Measurements from ENCODE around the gene DRAM1. TPM values are rescaled to one million over a fixed set of nuclear protein-coding genes. Genes with fewer than 3 reads are reported as not detected.
A peak's percentile ranks its signal among the peaks of the same experiment; 100 is the strongest.

The DRAM1 gene
- total and polyA plus RNA-seq, 9 of the 15 experiments (the other 6 are each of a cell fraction or from before 2014, with no cell fraction given) = 1.4 to 4.3 (median 2.7) TPM

DNA sequence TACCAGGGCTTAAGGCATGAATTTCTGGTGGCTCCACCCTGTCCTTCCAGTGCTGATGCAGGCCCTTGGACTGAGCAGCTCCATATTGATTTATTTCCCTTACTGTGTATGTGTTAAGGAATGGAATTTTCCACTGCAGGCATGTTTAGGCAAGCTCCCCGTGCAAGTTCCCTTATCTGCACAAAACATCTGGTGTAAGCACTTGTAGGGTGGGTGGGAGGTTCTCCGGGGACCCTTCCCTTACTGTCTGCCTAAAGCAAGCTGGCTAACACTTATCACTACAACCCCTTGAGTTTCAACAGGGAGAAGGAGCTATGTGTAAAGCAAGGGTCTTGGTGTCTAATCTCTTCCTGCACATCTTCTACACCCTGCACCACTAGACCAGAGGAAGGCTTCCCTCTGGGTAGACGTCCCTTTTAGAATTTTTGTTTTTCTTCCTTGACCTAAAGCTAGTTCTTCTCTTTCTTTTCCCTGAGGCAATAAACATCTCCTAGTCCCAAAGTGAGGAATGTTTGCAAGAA is 22.0 kb upstream of the DRAM1 start (continued):
- TF ChIP-seq EZH2 (IDR thresholded peaks at IDR 0.05; ENCODE audit: borderline replicate concordance, low read depth, low read length) (no peak), ZNF232 (CRISPR knock-in tag; IDR thresholded peaks at IDR 0.05) (no peak), PCBP2 (IDR thresholded peaks at IDR 0.05; ENCODE audit: low read depth, low read length, poor library complexity, severe bottlenecking) (no peak), ZNF282 (CRISPR knock-in tag; IDR thresholded peaks at IDR 0.05) (no peak), RFX5 (IDR thresholded peaks at IDR 0.05; ENCODE audit: low read depth, low read length) (no peak), TRIM24 (IDR thresholded peaks at IDR 0.05) (peak; percentile 37 to 74; a peak in 3 of 4 replicates), RB1 (IDR thresholded peaks at IDR 0.05; ENCODE audit: low read depth) (no peak), CHD2 (IDR thresholded peaks at IDR 0.05; ENCODE audit: low read depth, low read length) (no peak), KLF1 (tag; IDR thresholded peaks at IDR 0.05) (no peak), MBD2 (IDR thresholded peaks at IDR 0.05; ENCODE audit: borderline replicate concordance, low read depth) (no peak), ZC3H4 (CRISPR knock-in tag; IDR thresholded peaks at IDR 0.05; ENCODE audit: borderline replicate concordance) (no peak), BCL6 (CRISPR knock-in tag; IDR thresholded peaks at IDR 0.05) (no peak), TAL1 (IDR thresholded peaks at IDR 0.05) (peak; percentile 89), RBM34 (IDR thresholded peaks at IDR 0.05; ENCODE audit: borderline replicate concordance, insufficient read depth, low read length) (no peak), BCOR (IDR thresholded peaks at IDR 0.05) (0 out of 2 replicates have a peak, but pooled peaks have one; percentile 22), BDP1 (IDR thresholded peaks at IDR 0.05; ENCODE audit: insufficient read depth, insufficient read length) (no peak), ZNF764 (CRISPR knock-in tag; IDR thresholded peaks at IDR 0.05; ENCODE audit: low read depth) (no peak), FIP1L1 (IDR thresholded peaks at IDR 0.05; ENCODE audit: low read depth, low read length, poor library complexity, severe bottlenecking) (no peak)
- TF ChIP-seq, protein P1, sequence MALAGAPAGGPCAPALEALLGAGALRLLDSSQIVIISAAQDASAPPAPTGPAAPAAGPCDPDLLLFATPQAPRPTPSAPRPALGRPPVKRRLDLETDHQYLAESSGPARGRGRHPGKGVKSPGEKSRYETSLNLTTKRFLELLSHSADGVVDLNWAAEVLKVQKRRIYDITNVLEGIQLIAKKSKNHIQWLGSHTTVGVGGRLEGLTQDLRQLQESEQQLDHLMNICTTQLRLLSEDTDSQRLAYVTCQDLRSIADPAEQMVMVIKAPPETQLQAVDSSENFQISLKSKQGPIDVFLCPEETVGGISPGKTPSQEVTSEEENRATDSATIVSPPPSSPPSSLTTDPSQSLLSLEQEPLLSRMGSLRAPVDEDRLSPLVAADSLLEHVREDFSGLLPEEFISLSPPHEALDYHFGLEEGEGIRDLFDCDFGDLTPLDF (CRISPR knock-in tag; IDR thresholded peaks at IDR 0.05) = no peak
- TF ChIP-seq, protein P2, sequence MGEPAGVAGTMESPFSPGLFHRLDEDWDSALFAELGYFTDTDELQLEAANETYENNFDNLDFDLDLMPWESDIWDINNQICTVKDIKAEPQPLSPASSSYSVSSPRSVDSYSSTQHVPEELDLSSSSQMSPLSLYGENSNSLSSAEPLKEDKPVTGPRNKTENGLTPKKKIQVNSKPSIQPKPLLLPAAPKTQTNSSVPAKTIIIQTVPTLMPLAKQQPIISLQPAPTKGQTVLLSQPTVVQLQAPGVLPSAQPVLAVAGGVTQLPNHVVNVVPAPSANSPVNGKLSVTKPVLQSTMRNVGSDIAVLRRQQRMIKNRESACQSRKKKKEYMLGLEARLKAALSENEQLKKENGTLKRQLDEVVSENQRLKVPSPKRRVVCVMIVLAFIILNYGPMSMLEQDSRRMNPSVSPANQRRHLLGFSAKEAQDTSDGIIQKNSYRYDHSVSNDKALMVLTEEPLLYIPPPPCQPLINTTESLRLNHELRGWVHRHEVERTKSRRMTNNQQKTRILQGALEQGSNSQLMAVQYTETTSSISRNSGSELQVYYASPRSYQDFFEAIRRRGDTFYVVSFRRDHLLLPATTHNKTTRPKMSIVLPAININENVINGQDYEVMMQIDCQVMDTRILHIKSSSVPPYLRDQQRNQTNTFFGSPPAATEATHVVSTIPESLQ (CRISPR knock-in tag; IDR thresholded peaks at IDR 0.05) = no peak
- TF ChIP-seq, protein P3, sequence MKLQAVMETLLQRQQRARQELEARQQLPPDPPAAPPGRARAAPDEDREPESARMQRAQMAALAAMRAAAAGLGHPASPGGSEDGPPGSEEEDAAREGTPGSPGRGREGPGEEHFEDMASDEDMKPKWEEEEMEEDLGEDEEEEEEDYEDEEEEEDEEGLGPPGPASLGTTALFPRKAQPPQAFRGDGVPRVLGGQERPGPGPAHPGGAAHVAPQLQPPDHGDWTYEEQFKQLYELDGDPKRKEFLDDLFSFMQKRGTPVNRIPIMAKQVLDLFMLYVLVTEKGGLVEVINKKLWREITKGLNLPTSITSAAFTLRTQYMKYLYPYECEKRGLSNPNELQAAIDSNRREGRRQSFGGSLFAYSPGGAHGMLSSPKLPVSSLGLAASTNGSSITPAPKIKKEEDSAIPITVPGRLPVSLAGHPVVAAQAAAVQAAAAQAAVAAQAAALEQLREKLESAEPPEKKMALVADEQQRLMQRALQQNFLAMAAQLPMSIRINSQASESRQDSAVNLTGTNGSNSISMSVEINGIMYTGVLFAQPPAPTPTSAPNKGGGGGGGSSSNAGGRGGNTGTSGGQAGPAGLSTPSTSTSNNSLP (IDR thresholded peaks at IDR 0.05; ENCODE audit: borderline replicate concordance, low read depth, low read length) = no peak
- TF ChIP-seq, protein P4, sequence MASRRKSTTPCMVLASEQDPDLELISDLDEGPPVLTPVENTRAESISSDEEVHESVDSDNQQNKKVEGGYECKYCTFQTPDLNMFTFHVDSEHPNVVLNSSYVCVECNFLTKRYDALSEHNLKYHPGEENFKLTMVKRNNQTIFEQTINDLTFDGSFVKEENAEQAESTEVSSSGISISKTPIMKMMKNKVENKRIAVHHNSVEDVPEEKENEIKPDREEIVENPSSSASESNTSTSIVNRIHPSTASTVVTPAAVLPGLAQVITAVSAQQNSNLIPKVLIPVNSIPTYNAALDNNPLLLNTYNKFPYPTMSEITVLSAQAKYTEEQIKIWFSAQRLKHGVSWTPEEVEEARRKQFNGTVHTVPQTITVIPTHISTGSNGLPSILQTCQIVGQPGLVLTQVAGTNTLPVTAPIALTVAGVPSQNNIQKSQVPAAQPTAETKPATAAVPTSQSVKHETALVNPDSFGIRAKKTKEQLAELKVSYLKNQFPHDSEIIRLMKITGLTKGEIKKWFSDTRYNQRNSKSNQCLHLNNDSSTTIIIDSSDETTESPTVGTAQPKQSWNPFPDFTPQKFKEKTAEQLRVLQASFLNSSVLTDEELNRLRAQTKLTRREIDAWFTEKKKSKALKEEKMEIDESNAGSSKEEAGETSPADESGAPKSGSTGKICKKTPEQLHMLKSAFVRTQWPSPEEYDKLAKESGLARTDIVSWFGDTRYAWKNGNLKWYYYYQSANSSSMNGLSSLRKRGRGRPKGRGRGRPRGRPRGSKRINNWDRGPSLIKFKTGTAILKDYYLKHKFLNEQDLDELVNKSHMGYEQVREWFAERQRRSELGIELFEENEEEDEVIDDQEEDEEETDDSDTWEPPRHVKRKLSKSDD (conservative IDR thresholded peaks at IDR 0.05; ENCODE audit: low read length) = no peak

Measured in K562 (cell line).